ENCODE data around the gene SLC16A10.

DNA sequence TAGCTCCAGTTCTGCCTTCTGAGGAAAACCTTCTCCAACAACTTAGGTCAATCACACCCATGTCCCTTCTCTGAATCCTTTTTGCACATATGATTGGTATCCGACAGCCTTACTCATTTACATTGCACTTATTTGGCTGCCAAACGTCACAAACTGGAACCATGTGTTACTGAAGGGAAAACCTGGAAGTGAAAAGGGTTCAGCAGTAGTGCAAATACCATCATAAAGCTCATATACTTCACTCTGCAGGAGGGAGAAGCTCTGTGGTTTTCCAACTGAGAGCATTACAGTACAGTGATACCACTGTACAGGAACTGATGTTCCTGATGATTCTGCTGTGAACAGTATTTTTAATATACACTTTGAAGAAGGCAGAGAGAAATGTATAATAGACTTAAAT, 87.8 kb downstream of the SLC16A10 start:
- TF ChIP-seq CEBPB (IDR thresholded peaks at IDR 0.05) (no peak), RAD21 (IDR thresholded peaks at IDR 0.05; ENCODE audit: low read depth) (no peak), NFIC (IDR thresholded peaks at IDR 0.05) (no peak), EP300 (IDR thresholded peaks at IDR 0.05; ENCODE audit: borderline replicate concordance) (no peak)

Measured in Ishikawa (cell line).